Transverse colon (tissue), 3 donors: ENCODE data around the gene BBS4.

Experiments used
- EP300 ChIP-seq: sonication (generic); formaldehyde crosslinking; IDR thresholded peaks from one replicate; pipeline ENCODE4 v1.6.1; 2017; ENCODE audit warnings: antibody characterized with exemption, low read depth
- POLR2A ChIP-seq: fragments of 450-650 bp; IDR thresholded peaks from one replicate; pipeline ENCODE4 v1.6.1; 2016; ENCODE audit warnings: antibody characterized with exemption, mild to moderate bottlenecking, moderate library complexity
- POLR2AphosphoS5 ChIP-seq, 3 donors: sonication (generic); formaldehyde crosslinking; IDR thresholded peaks; one replicate each; pipeline ENCODE4 v1.6.1; 2016; ENCODE audit warnings: antibody characterized with exemption in 3 of 3

- no peak for TF ChIP-seq POLR2AphosphoS5 (IDR thresholded peaks at IDR 0.05)
- TF ChIP-seq EP300 = no peak
- TF ChIP-seq POLR2A = no peak
Measured at GRCh38 chr15:72728821-72729220, 42.8 kb downstream of the BBS4 start.
